Erythroblast (primary cell): Measurements from ENCODE around the gene NFKBIE.

Experiments used
- GATA1 ChIP-seq: IDR thresholded peaks from 2 replicates; pipeline ENCODE4 v1.6.1; 2011; ENCODE audit warnings: low read depth, mild to moderate bottlenecking, control low read depth, low read length, moderate library complexity
- POLR2A ChIP-seq: IDR thresholded peaks from 2 replicates; pipeline ENCODE4 v1.6.1; 2011; ENCODE audit warnings: mild to moderate bottlenecking, low read length

GRCh38 chr6:44217332-44218143 is 47.8 kb downstream of the NFKBIE start:
- no peak for TF ChIP-seq POLR2A
- no peak for TF ChIP-seq GATA1
